GM13976 (cell line): Measurements from ENCODE around the gene B3GALT2.

Source experiments
- DNase-seq: peaks from one replicate; pipeline ENCODE4 v3.0.0; 2012; ENCODE audit warnings: low spot score
- in situ Hi-C: fragments of 300-500 bp; cut with MboI; formaldehyde crosslinking; loops from one replicate; pipeline ENCODE4 v1.12.0; 2022; ENCODE audit warnings: low sequenced_read_pairs, mixed read lengths, inconsistent platforms; ENCODE audit not compliant: unreplicated experiment
- TF ChIP-seq, protein P1 (sequence below): IDR thresholded peaks from 2 replicates; pipeline ENCODE4 v1.5.1; 2012; ENCODE audit warnings: borderline replicate concordance, mild to moderate bottlenecking; ENCODE audit not compliant: insufficient read depth; ENCODE audit errors: extremely low read depth, missing control alignments, control extremely low read depth

The B3GALT2 gene

GRCh38 chr1:193183019-193183627, 3.3 kb downstream of the B3GALT2 start:
- in situ Hi-C loops: no loop called here
- DNase-seq: peak; percentile 8
- TF ChIP-seq, protein P1, sequence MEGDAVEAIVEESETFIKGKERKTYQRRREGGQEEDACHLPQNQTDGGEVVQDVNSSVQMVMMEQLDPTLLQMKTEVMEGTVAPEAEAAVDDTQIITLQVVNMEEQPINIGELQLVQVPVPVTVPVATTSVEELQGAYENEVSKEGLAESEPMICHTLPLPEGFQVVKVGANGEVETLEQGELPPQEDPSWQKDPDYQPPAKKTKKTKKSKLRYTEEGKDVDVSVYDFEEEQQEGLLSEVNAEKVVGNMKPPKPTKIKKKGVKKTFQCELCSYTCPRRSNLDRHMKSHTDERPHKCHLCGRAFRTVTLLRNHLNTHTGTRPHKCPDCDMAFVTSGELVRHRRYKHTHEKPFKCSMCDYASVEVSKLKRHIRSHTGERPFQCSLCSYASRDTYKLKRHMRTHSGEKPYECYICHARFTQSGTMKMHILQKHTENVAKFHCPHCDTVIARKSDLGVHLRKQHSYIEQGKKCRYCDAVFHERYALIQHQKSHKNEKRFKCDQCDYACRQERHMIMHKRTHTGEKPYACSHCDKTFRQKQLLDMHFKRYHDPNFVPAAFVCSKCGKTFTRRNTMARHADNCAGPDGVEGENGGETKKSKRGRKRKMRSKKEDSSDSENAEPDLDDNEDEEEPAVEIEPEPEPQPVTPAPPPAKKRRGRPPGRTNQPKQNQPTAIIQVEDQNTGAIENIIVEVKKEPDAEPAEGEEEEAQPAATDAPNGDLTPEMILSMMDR: peak; percentile 74

- TF ChIP-seq, protein P1: no peak
- in situ Hi-C loops: no loop called here
- no peak for DNase-seq
Observed at GRCh38 chr1:193181985-193182384, 4.4 kb downstream of the B3GALT2 start.

DNA sequence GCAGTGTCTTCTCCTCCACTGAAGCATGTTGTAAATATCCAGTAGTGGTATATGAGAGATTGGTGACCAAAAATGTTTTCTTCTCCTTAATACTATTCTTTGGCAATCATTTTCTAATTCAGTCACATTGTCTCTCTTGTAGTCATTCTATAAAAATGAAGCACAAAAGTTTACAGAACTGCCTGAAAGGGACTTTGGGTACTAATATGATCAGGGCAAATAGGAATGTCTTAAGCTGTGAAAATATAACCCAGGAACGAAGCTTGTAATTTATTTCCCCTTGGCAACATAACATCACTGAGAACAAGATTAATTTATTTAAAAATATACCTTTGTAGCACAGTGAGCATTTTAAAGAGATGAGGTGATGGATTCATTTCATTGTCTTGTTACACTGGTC, 4.9 kb downstream of the B3GALT2 start:
- TF ChIP-seq, protein P1: no peak
- DNase-seq: no peak
- in situ Hi-C loops: no loop called here

DNA sequence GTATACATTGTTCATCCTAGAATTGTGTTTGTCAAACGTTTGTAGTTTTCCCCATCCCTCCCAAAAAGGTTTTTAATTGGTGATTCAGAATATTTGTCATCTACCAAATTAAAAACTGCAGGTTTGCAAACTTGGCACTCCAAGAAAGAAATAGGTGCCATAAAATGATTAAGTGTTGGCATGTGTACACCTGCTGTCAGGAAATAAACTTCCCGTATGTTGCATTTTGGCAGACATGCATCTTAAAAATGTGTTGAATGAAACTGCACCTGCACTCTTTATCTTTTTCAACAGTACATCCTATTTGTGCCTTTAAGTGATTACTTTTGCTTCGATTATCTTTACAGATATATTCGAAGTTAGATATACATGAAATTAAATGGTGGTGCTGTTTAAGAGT, 7.3 kb downstream of the B3GALT2 start:
- in situ Hi-C loops: no loop called here
- DNase-seq: no peak
- TF ChIP-seq, protein P1: no peak

- in situ Hi-C loops: no loop called here
- no peak for DNase-seq
- TF ChIP-seq, protein P1: no peak
Observed at GRCh38 chr1:193176788-193177187, 9.6 kb downstream of the B3GALT2 start.

- DNase-seq: no peak
- TF ChIP-seq, protein P1: no peak
- in situ Hi-C loops: no loop called here
Observed at GRCh38 chr1:193176113-193176512, 10.3 kb downstream of the B3GALT2 start.
